GM12865 (cell line): ENCODE data around the gene IQGAP2.

Source experiments
- DNase-seq: peaks from one replicate; pipeline ENCODE4 v3.0.0; 2010; ENCODE audit warnings: low read depth
- H3K4me3 ChIP-seq: 2 replicates; pipeline ENCODE4 v1.5.1; 2011; ENCODE audit warnings: mild to moderate bottlenecking, low read depth, low read length, control low read depth
- TF ChIP-seq, protein P1 (sequence below): IDR thresholded peaks from 2 replicates; pipeline ENCODE4 v1.5.1; 2011; ENCODE audit warnings: low read length, control low read depth, low read depth, inconsistent platforms; ENCODE audit not compliant: insufficient read depth; ENCODE audit errors: missing control alignments

The IQGAP2 gene

DNA sequence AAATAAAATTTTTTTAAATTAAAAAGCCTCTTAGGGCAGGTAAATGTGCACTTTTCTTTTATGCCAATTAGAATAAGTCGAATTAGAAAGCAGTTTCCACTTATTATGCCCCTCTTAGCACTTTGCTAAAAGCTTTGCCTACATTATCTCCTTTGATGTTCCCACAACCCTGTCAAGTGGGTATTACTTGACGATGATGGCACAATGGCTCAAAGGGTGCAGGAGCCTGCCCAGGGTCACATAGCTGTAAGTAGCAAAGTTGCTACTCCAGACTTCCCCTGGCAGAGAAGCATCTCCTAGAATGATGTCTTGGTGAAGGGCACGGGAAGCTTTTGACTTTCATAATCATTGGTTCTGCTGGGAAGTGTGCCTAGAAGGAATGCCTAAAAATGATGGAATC lies 18.4 kb upstream of the IQGAP2 start:
- no peak for DNase-seq
- TF ChIP-seq, protein P1, sequence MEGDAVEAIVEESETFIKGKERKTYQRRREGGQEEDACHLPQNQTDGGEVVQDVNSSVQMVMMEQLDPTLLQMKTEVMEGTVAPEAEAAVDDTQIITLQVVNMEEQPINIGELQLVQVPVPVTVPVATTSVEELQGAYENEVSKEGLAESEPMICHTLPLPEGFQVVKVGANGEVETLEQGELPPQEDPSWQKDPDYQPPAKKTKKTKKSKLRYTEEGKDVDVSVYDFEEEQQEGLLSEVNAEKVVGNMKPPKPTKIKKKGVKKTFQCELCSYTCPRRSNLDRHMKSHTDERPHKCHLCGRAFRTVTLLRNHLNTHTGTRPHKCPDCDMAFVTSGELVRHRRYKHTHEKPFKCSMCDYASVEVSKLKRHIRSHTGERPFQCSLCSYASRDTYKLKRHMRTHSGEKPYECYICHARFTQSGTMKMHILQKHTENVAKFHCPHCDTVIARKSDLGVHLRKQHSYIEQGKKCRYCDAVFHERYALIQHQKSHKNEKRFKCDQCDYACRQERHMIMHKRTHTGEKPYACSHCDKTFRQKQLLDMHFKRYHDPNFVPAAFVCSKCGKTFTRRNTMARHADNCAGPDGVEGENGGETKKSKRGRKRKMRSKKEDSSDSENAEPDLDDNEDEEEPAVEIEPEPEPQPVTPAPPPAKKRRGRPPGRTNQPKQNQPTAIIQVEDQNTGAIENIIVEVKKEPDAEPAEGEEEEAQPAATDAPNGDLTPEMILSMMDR: no peak

DNA sequence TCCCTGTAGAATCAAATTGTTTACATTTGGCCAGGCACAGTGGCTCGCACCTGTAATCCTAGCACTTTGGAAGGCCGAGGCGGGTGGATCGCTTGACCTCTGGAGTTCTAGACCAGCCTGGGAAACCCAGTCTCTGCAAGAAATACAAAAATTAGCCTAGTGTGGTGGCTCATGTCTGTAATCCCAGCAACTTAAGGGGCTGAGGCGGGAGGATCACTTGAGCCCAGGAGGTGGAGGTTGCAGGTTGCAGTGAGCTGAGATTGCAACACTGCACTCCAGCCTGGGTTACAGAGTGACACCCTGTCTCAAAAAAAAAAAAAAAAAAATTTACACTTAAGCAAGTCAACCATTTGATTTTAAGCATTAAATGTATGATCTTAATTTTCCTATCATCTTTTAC lies 17.5 kb upstream of the IQGAP2 start:
- H3K4me3 ChIP-seq: no peak overlapping the region
- TF ChIP-seq, protein P1: no peak
- no peak for DNase-seq

More for the DNA sequence above, 18.4 kb upstream of the IQGAP2 start:
- no peak overlapping the region for H3K4me3 ChIP-seq

DNA sequence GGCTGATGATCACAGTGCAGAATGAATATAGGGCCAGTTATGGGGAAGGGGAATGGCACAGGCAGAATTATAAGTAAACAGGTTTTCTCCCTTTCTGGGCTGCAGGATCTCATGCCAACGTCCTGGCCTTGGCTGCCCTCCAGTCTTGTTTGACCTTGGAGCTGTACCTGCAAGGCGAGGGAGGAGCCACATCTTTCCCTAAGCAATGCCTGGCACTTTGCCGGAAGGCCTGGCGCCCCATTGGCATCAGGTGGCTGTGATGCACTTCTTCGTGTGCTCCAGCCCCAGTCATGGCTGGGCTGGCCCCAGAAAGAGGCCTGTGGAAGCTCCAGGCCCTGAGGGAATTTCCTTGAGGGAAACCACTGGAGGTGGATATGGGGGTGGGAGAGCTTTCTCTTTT lies 16.7 kb upstream of the IQGAP2 start:
- no peak overlapping the region for H3K4me3 ChIP-seq
- no peak for DNase-seq
- TF ChIP-seq, protein P1: no peak

DNA sequence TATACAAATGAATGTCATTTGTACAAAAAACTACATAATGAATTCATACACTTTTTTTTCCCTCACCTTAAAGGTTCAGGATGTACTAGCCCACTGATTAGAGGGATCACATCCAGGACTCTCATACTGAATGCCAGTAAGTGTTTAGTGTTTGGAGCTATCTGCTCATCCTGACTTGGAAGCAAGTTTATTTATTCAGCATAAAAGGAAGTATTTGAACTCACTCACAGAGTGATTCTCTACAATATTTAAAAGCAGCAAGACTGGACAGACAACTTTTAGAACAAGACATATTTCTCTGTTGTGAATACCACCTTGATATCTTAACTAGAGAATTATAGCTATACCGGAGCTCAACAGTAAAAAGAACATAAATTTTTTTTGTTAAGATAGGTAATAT lies 14.8 kb upstream of the IQGAP2 start:
- TF ChIP-seq, protein P1: no peak
- no peak for DNase-seq
- H3K4me3 ChIP-seq: no peak overlapping the region

DNA sequence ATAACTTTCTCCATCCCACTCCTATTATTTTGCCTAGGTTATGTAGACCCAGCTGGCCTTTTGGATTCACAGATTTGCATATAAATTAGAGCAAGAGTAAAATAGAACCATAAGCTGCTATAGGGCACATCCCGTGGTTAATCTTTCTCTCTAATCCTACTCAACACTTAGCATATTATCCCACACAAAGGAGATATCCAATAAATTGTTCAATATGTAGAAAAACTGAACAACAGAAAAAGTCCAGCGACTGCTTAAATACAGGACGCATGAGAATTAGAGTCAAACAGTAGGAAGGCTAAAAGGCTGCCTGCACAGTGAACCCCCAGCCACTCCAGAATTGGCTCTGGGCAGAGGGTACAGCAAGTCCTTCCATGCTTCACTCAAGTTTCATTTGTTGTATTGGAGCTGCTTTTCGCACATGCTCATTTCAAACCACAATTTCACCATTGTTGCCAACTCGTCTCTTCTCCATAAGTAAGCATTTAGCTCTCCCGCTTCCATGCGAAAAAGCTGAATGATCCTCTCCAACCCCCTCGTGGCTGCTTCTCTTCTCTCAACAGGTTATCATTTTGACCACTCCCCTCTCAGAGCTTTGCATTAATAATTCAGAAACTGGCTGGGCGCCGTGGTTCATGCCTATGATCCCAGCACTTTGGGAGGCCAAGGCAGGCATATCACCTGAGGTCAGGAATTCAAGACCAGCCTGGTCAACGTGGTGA lies 14.1 kb upstream of the IQGAP2 start:
- TF ChIP-seq, protein P1: no peak
- no peak overlapping the region for H3K4me3 ChIP-seq
- DNase-seq: no peak

DNA sequence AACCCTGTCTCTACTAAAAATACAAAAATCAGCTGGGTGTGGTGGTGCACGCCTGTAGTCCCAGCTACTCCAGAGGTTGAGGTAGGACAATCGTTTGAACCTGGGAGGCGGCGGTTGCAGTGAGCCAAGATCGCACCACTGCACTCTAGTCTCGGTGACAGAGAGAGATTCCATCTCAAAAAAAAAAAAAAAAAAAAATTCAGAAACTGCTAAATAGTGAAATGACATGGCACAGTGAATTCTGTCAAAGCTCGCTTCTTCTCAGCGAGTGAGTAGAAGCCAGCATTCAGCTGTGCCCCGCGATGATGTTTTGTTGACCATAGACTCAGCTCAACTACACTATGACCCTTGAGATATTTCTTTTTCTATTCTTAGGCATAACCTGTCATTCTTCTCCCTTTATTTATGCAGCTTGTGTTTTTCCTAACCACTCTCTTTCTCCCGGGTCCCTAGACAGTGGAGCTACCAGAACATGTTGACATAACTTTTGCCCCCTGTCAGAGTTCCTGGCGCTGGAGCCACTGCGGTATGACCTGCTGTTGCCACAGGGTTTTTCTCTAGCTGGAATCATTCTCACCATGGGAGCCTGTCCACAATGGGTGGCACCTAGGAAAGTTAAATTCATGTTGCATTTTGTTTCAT lies 13.5 kb upstream of the IQGAP2 start:
- TF ChIP-seq, protein P1: no peak
- no peak for DNase-seq
- no peak overlapping the region for H3K4me3 ChIP-seq
